Ishikawa (cell line): ENCODE results near the gene BTBD1.

ENCODE experiments used
- CEBPB ChIP-seq: IDR thresholded peaks from 2 replicates; pipeline ENCODE4 v1.6.1; 2012
- CREB1 ChIP-seq: IDR thresholded peaks from 2 replicates; pipeline ENCODE4 v1.6.1; 2012; ENCODE audit warnings: low read depth
- EGR1 ChIP-seq: IDR thresholded peaks from 2 replicates; pipeline ENCODE4 v1.6.1; 2012
- EP300 ChIP-seq: IDR thresholded peaks from 2 replicates; pipeline ENCODE4 v1.6.1; 2012; ENCODE audit warnings: borderline replicate concordance
- FOXM1 ChIP-seq: IDR thresholded peaks from 2 replicates; pipeline ENCODE4 v1.6.1; 2012; ENCODE audit warnings: low read depth, borderline replicate concordance
- MAX ChIP-seq: IDR thresholded peaks from 2 replicates; pipeline ENCODE4 v1.6.1; 2012
- NFIC ChIP-seq: IDR thresholded peaks from 2 replicates; pipeline ENCODE4 v1.6.1; 2012
- RAD21 ChIP-seq: IDR thresholded peaks from 2 replicates; pipeline ENCODE4 v1.6.1; 2012; ENCODE audit warnings: low read depth
- REST ChIP-seq: IDR thresholded peaks from 2 replicates; pipeline ENCODE4 v1.6.1; 2012; ENCODE audit warnings: low read depth, mild to moderate bottlenecking
- TAF1 ChIP-seq: IDR thresholded peaks from 2 replicates; pipeline ENCODE4 v1.6.1; 2012; ENCODE audit warnings: low read depth, mild to moderate bottlenecking
- TCF12 ChIP-seq: IDR thresholded peaks from 2 replicates; pipeline ENCODE4 v1.6.1; 2012; ENCODE audit warnings: low read depth
- TEAD4 ChIP-seq: IDR thresholded peaks from 2 replicates; pipeline ENCODE4 v1.6.1; 2012
- USF1 ChIP-seq: IDR thresholded peaks from 2 replicates; pipeline ENCODE4 v1.6.1; 2012
- YY1 ChIP-seq: IDR thresholded peaks from 2 replicates; pipeline ENCODE4 v1.6.1; 2012; ENCODE audit warnings: low read depth
- ZBTB7A ChIP-seq: IDR thresholded peaks from 2 replicates; pipeline ENCODE4 v1.6.1; 2012; ENCODE audit warnings: low read depth

The BTBD1 gene

GRCh38 chr15:83066734-83067637 lies at the start of gene BTBD1:
TSS of gene BTBD1 (minus strand) at chr15:83067252. CDS start at chr15:83067151, 101 bp downstream.
- TF ChIP-seq USF1 = no peak
- TF ChIP-seq TEAD4 = no peak
- TF ChIP-seq EGR1 = peak; percentile 96
- TF ChIP-seq CREB1 = no peak
- no peak for TF ChIP-seq FOXM1
- TF ChIP-seq MAX = peak; percentile 51; the same call in 1 of the 2 replicates
- peak; percentile 24; the same call in 1 of the 2 replicates for TF ChIP-seq EP300
- TF ChIP-seq REST = no peak
- TF ChIP-seq TAF1 = peak; percentile 76
- TF ChIP-seq RAD21 = no peak
- peak; percentile 72 for TF ChIP-seq NFIC
- peak; percentile 37; the same call in 1 of the 2 replicates for TF ChIP-seq TCF12
- peak; percentile 72 for TF ChIP-seq YY1

- no peak for TF ChIP-seq NFIC
- TF ChIP-seq CEBPB = no peak
- no peak for TF ChIP-seq TCF12
- no peak for TF ChIP-seq MAX
- no peak for TF ChIP-seq EP300
- TF ChIP-seq REST = no peak
- TF ChIP-seq TAF1 = no peak
- TF ChIP-seq ZBTB7A = no peak
- TF ChIP-seq CREB1 = no peak
- TF ChIP-seq EGR1 = no peak
- no peak for TF ChIP-seq TEAD4
- no peak for TF ChIP-seq USF1
- TF ChIP-seq YY1 = no peak
- no peak for TF ChIP-seq FOXM1
- TF ChIP-seq RAD21 = no peak
Measured at GRCh38 chr15:83115831-83116565, 48.9 kb upstream of the BTBD1 start.

- no peak for TF ChIP-seq CREB1
- TF ChIP-seq TCF12 = no peak
- TF ChIP-seq FOXM1 = no peak
- no peak for TF ChIP-seq NFIC
Measured at GRCh38 chr15:83115410-83115809, 48.4 kb upstream of the BTBD1 start.

- no peak for TF ChIP-seq TAF1
- TF ChIP-seq REST = no peak
- no peak for TF ChIP-seq EP300
- no peak for TF ChIP-seq MAX
- TF ChIP-seq CEBPB = no peak
- TF ChIP-seq TCF12 = no peak
- TF ChIP-seq RAD21 = no peak
- TF ChIP-seq TEAD4 = no peak
- TF ChIP-seq YY1 = no peak
- TF ChIP-seq USF1 = no peak
- no peak for TF ChIP-seq FOXM1
- TF ChIP-seq NFIC = no peak
Measured at GRCh38 chr15:83114856-83115255, 47.8 kb upstream of the BTBD1 start.
